Lung (tissue), 12 donors: ENCODE results near the gene PODNL1. TPM values are rescaled to one million over a fixed set of nuclear protein-coding genes. Genes with fewer than 3 reads are reported as not detected.
"Not testable (repeated sequence)": the region's sequence is repeated elsewhere in the genome, so short reads cannot be mapped to it uniquely, and the experiment has no call there.

Experiments used
- ATAC-seq: fragments of 200-7000 bp; cut with Tn5 transposase; one replicate; pipeline ENCODE4 v1.9.1; 2020; ENCODE audit warnings: moderate number of reproducible peaks; ENCODE audit not compliant: insufficient read depth, low FRiP score
- DNase-seq, 3 donors: peaks; one replicate each; pipeline ENCODE4 v3.0.0-alpha.2; 2013 to 2017
- H3K27ac ChIP-seq, 2 donors: one replicate each; pipeline ENCODE4 v1.5.1; 2013; ENCODE audit warnings: mild to moderate bottlenecking in 2 of 2, moderate library complexity in 2 of 2, control low read depth in 1 of 2, inconsistent platforms in 1 of 2, low read depth in 1 of 2, low read length in 1 of 2
- H3K27me3 ChIP-seq, 3 donors: one replicate each; pipeline ENCODE4 v1.5.1; 2013; ENCODE audit warnings: low read length in 2 of 3; ENCODE audit not compliant: control insufficient read depth in 3 of 3, insufficient read depth in 3 of 3
- H3K36me3 ChIP-seq, 4 donors: one replicate each; pipeline ENCODE4 v1.5.1; 2013; ENCODE audit warnings: low read length in 4 of 4, mild to moderate bottlenecking in 1 of 4, moderate library complexity in 1 of 4; ENCODE audit not compliant: control insufficient read depth in 4 of 4, insufficient read depth in 4 of 4
- H3K4me1 ChIP-seq, 5 donors: one replicate each; pipeline ENCODE4 v1.5.1; 2013; ENCODE audit warnings: low read length in 5 of 5, mild to moderate bottlenecking in 2 of 5, moderate library complexity in 1 of 5; ENCODE audit not compliant: control insufficient read depth in 5 of 5, insufficient read depth in 5 of 5
- H3K4me3 ChIP-seq: one replicate; pipeline ENCODE4 v1.5.1; 2013; ENCODE audit warnings: mild to moderate bottlenecking, control low read depth, moderate library complexity
- H3K9ac ChIP-seq, 2 donors: one replicate each; pipeline ENCODE4 v1.5.1; 2013; ENCODE audit warnings: low read length in 2 of 2, control low read depth in 1 of 2; ENCODE audit not compliant: insufficient read depth in 1 of 2
- H3K9me3 ChIP-seq, 4 donors: one replicate each; pipeline ENCODE4 v1.5.1; 2013; ENCODE audit warnings: low read length in 3 of 4, mild to moderate bottlenecking in 1 of 4, moderate library complexity in 1 of 4; ENCODE audit not compliant: control insufficient read depth in 4 of 4, insufficient read depth in 3 of 4
- CTCF ChIP-seq: IDR thresholded peaks from 2 replicates; pipeline ENCODE4 v1.5.1; 2012; ENCODE audit warnings: mild to moderate bottlenecking; ENCODE audit errors: control extremely low read depth, extremely low read depth
- WGBS, 2 donors: extraction: QIAGEN DNeasy Blood & Tissue Kit; methylation state at CpG; one replicate each; pipeline ENCODE4 v1.1.7; 2013; 5-methylcytosine and 5-hydroxymethylcytosine counted together
- polyA plus RNA-seq, 2 donors: library from polyadenylated mRNA; stranded (reverse); fragments of 200-250 nt; gene quantifications; one replicate each; pipeline ENCODE4 v1.2.1, GENCODE V29; 2013
- total RNA-seq, 2 donors: library from RNA; depleted of rRNA in 1 of 2; stranded (reverse); fragments of >200 nt in 1 of 2; gene quantifications; one replicate each; pipeline ENCODE4 v1.2.1, GENCODE V29; 2014 to 2021
- donor health status: control.
- donor health status: control.
- donor health status: Bipolar disorder and iron deficiency.
- donor health status: healthy.
- donor health status: DM: yes; HTN: yes; CAD: no.

The PODNL1 gene
- total and polyA plus RNA-seq, 4 donors, result 0.55 to 6.4 (median 0.92) TPM

- H3K27ac ChIP-seq, result no peak overlapping the region
- H3K36me3 ChIP-seq, result peaks cover 6 to 62% (median 16%) of the 10 kb centered on the region in 4 donors
- no peak overlapping the region for H3K9ac ChIP-seq
- TF ChIP-seq CTCF, result no peak
- H3K9me3 ChIP-seq, result no peaks in the 10 kb centered on the region
- ATAC-seq (no peak), DNase-seq (no peak)
- WGBS, 2 donors, result 96% methylated on average over 22 of the region's 22 CpGs
- no peaks in the 10 kb centered on the region for H3K4me1 ChIP-seq
- no peak overlapping the region for H3K4me3 ChIP-seq
- H3K27me3 ChIP-seq, result no peaks in the 10 kb centered on the region
Measured at GRCh38 chr19:13968383-13968935, 30.2 kb upstream of the PODNL1 start.

- not testable (repeated sequence) for ATAC-seq, H3K9ac ChIP-seq, H3K27ac ChIP-seq, DNase-seq, H3K9me3 ChIP-seq, H3K4me3 ChIP-seq, H3K27me3 ChIP-seq, H3K4me1 ChIP-seq
- 94 to 97% methylated on average over 8 of the region's 8 CpGs for WGBS, 2 donors
- peaks cover 6 to 63% (median 15%) of the 10 kb centered on the region in 4 donors for H3K36me3 ChIP-seq
Measured at GRCh38 chr19:13967206-13967605, 29.0 kb upstream of the PODNL1 start.

- H3K4me1 ChIP-seq, result peaks cover 0 to 4% (median 0%) of the 10 kb centered on the region in 5 donors
- WGBS, 2 donors, result 96 to 97% methylated on average over 14 of the region's 14 CpGs
- no peak overlapping the region for H3K9ac ChIP-seq
- no peaks in the 10 kb centered on the region for H3K9me3 ChIP-seq
- H3K27ac ChIP-seq, result no peak overlapping the region
- DNase-seq, result no peak
- no peaks in the 10 kb centered on the region for H3K27me3 ChIP-seq
- no peak for ATAC-seq
- no peak for TF ChIP-seq CTCF
- H3K36me3 ChIP-seq, result peaks cover 6 to 66% (median 14%) of the 10 kb centered on the region in 4 donors
- no peak overlapping the region for H3K4me3 ChIP-seq
Measured at GRCh38 chr19:13966684-13967128, 28.5 kb upstream of the PODNL1 start.

- Histone ChIP-seq H3K9me3 (no peaks in the 10 kb centered on the region), H3K4me1 (peaks cover 0 to 4% (median 0%) of the 10 kb centered on the region in 5 donors), H3K27ac (no peak overlapping the region), H3K27me3 (no peaks in the 10 kb centered on the region), H3K9ac (no peak overlapping the region), H3K4me3 (no peak overlapping the region), H3K36me3 (peaks cover 6 to 70% (median 14%) of the 10 kb centered on the region in 4 donors)
- ATAC-seq (no peak), DNase-seq (no peak)
- no peak for TF ChIP-seq CTCF
- 95 to 96% methylated on average over 20 of the region's 20 CpGs for WGBS, 2 donors
Measured at GRCh38 chr19:13965926-13966683, 27.9 kb upstream of the PODNL1 start.
